PC-9 (cell line): ENCODE results near the gene RIMS1. TPM values are rescaled to one million over a fixed set of nuclear protein-coding genes. Genes with fewer than 3 reads are reported as not detected.

Source experiments
- BruUV-seq: library from RNA; stranded (reverse); fragments of 400-500 nt; replicated peaks from 2 replicates; lab custom pipeline; 2021; lab: Mats Ljungman, UMichigan
- CTCF ChIA-PET: fragments of 300-600 bp; sonication (Branson Sonifier 250); formaldehyde crosslinking; loops from one replicate; lab custom pipeline; 2022; ENCODE audit warnings: antibody characterized with exemption; lab: Charles Lee
- POLR2A ChIA-PET: fragments of 300-600 bp; sonication (Branson Sonifier 250); formaldehyde crosslinking; loops from one replicate; lab custom pipeline; 2022; ENCODE audit warnings: antibody characterized with exemption; ENCODE audit not compliant: unreplicated experiment; lab: Charles Lee
- DNase-seq, 2 experiments: peaks; one replicate each; pipeline versions ENCODE4 v3.0.0 to v3.0.0-alpha.2; 2015 to 2022; ENCODE audit warnings: mixed read lengths in 1 of 2
- H2AFZ ChIP-seq: fragments of 200-600 bp; sonication (generic); 2 replicates; pipeline ENCODE4 v1.8.1; 2017; ENCODE audit warnings: antibody characterized with exemption
- H3F3A ChIP-seq: fragments of 200-600 bp; sonication (generic); 2 replicates; pipeline ENCODE4 v1.8.1; 2017; ENCODE audit warnings: antibody characterized with exemption, mild to moderate bottlenecking, low read depth; ENCODE audit not compliant: insufficient read depth
- H3K27ac ChIP-seq: fragments of 200-600 bp; sonication (generic); 2 replicates; pipeline ENCODE4 v1.6.1; 2016; ENCODE audit warnings: mixed run types
- H3K27me3 ChIP-seq: fragments of 200-600 bp; sonication (generic); 2 replicates; pipeline ENCODE4 v1.6.1; 2016; ENCODE audit warnings: low read depth, mixed run types; ENCODE audit not compliant: insufficient read depth
- H3K36me3 ChIP-seq: fragments of 200-600 bp; sonication (generic); 2 replicates; pipeline ENCODE4 v1.6.1; 2016; ENCODE audit warnings: low read depth, mixed run types
- H3K4me1 ChIP-seq: fragments of 200-600 bp; sonication (generic); replicated peaks from 2 replicates; pipeline ENCODE4 v1.6.1; 2016; ENCODE audit warnings: mixed run types; ENCODE audit not compliant: insufficient read depth
- H3K4me2 ChIP-seq: fragments of 200-600 bp; sonication (generic); 2 replicates; pipeline ENCODE4 v1.6.1; 2017; ENCODE audit warnings: mixed run types
- H3K4me3 ChIP-seq: fragments of 200-600 bp; sonication (generic); 2 replicates; pipeline ENCODE4 v1.6.1; 2016; ENCODE audit warnings: mixed run types
- H3K79me2 ChIP-seq: fragments of 200-600 bp; sonication (generic); 2 replicates; pipeline ENCODE4 v1.6.1; 2017; ENCODE audit warnings: low read depth, mixed run types
- H3K9me2 ChIP-seq: fragments of 200-600 bp; sonication (generic); 2 replicates; pipeline ENCODE4 v1.8.1; 2017; ENCODE audit warnings: mild to moderate bottlenecking; ENCODE audit not compliant: insufficient read depth
- H3K9me3 ChIP-seq: fragments of 200-600 bp; sonication (generic); 2 replicates; pipeline ENCODE4 v1.8.1; 2016; ENCODE audit warnings: low read depth; ENCODE audit not compliant: insufficient read depth
- H4K20me1 ChIP-seq: fragments of 200-600 bp; sonication (generic); 2 replicates; pipeline ENCODE4 v1.8.1; 2017; ENCODE audit not compliant: insufficient read depth
- EZH2 ChIP-seq: fragments of 200-600 bp; sonication (generic); IDR thresholded peaks from 2 replicates; pipeline ENCODE4 v1.8.0; 2017; ENCODE audit warnings: antibody characterized with exemption, low read depth
- intact Hi-C: fragments of 100-400 bp; cut with micrococcal nuclease; formaldehyde crosslinking; loops from one replicate; pipeline ENCODE4 v1.10.0; 2022; ENCODE audit not compliant: unreplicated experiment
- total RNA-seq: library from RNA; stranded (reverse); gene quantifications from 2 replicates; pipeline ENCODE4 v1.2.3, GENCODE V29; 2021
- TF ChIP-seq, protein P1 (sequence below): fragments of 200-600 bp; sonication (generic); conservative IDR thresholded peaks from 2 replicates; pipeline ENCODE4 v1.6.1; 2017; ENCODE audit warnings: mixed run types, antibody characterized with exemption, mild to moderate bottlenecking, moderate library complexity

Gene RIMS1
- total RNA-seq, 1 experiment from 2014 or later = not detected

DNA sequence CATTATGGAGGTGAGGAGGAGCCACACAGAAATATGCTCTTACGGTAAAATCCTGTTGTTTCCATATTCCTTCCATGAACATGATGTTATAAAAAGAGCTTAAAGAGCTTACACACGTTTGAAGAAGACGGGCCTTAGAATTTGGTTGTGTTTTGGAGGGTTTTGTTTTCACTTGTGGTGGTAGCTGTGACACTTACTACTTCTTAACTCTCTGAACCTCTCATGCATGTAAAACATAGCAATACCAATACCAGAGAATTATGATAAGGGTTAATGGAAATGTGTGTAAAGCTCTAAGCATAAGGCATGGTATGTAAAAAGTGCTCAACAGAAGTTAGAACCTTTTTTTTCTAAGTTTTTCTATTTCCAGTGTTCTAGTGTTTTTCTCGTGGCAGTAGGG lies 479.4 kb downstream of the RIMS1 start:
- Histone ChIP-seq H3K4me1 (no peaks in the 10 kb centered on the region; the same call in 1 of the 2 replicates), H3K27ac (no peak overlapping the region), H3K4me3 (no peak overlapping the region), H3K79me2 (no peaks in the 10 kb centered on the region), H3F3A (no peaks in the 10 kb centered on the region), H2AFZ (no peak overlapping the region), H3K4me2 (no peak overlapping the region), H3K9me2 (no peaks in the 10 kb centered on the region), H3K36me3 (no peaks in the 10 kb centered on the region), H3K9me3 (no peaks in the 10 kb centered on the region), H4K20me1 (no peaks in the 10 kb centered on the region), H3K27me3 (no peaks in the 10 kb centered on the region)
- no peak for DNase-seq
- BruUV-seq = no TSS peak
- TF ChIP-seq, protein P1, sequence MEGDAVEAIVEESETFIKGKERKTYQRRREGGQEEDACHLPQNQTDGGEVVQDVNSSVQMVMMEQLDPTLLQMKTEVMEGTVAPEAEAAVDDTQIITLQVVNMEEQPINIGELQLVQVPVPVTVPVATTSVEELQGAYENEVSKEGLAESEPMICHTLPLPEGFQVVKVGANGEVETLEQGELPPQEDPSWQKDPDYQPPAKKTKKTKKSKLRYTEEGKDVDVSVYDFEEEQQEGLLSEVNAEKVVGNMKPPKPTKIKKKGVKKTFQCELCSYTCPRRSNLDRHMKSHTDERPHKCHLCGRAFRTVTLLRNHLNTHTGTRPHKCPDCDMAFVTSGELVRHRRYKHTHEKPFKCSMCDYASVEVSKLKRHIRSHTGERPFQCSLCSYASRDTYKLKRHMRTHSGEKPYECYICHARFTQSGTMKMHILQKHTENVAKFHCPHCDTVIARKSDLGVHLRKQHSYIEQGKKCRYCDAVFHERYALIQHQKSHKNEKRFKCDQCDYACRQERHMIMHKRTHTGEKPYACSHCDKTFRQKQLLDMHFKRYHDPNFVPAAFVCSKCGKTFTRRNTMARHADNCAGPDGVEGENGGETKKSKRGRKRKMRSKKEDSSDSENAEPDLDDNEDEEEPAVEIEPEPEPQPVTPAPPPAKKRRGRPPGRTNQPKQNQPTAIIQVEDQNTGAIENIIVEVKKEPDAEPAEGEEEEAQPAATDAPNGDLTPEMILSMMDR = no peak
- no peak for TF ChIP-seq EZH2
- POLR2A ChIA-PET = no interaction called here
- CTCF ChIA-PET = no interaction called here
- intact Hi-C loops = no loop called here

DNA sequence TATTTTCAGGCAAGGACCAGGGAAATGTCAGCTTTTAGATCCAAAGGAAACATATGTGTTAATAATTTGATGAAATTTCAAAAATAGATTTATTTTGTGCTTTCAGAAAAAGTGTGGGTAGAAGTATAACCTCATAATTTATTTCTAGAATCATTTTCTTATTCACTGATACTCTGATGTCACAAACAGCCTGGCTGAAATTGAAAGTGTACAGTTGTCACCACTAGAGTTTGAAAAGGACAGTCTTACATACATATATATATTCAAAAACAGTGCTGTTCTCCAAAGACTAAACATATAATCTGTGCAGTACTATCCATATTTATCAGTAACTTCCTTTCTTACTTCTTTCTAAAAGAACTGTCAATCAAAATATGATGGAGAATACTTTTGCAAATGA lies 481.1 kb downstream of the RIMS1 start:
- Histone ChIP-seq H3K27ac (no peak overlapping the region), H3K79me2 (no peaks in the 10 kb centered on the region), H3K4me1 (no peaks in the 10 kb centered on the region; the same call in 1 of the 2 replicates), H2AFZ (no peak overlapping the region), H3K9me3 (no peaks in the 10 kb centered on the region), H3K27me3 (no peaks in the 10 kb centered on the region), H4K20me1 (no peaks in the 10 kb centered on the region), H3K9me2 (no peaks in the 10 kb centered on the region), H3F3A (no peaks in the 10 kb centered on the region), H3K4me2 (no peak overlapping the region), H3K4me3 (no peak overlapping the region), H3K36me3 (no peaks in the 10 kb centered on the region)
- TF ChIP-seq, protein P1 = no peak
- no peak for TF ChIP-seq EZH2
- intact Hi-C loops = no loop called here
- no TSS peak for BruUV-seq
- no peak for DNase-seq
- CTCF ChIA-PET = no interaction called here
- POLR2A ChIA-PET = no interaction called here

DNA sequence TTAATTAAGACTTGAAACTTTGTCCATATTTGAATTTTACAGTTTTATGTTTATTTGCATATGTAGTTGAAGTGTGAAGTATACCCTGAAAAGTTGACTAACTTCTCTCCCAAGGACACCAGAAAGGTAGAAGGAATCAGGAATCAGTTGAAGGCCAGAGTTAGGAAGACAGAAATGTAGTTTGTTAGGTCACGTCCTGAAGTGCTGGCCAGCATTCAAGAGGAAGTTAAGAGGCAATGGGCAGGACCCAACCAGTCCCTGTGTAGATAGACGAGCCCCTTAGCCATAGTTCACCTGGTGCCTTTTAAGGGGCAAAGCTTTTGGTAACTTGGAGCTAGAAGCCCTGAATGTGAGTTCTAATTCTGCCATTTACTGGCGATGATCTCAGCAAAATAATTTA lies 485.1 kb downstream of the RIMS1 start:
- no peaks in the 10 kb centered on the region for H3F3A ChIP-seq
- H3K9me3 ChIP-seq = no peaks in the 10 kb centered on the region
- no peak overlapping the region for H3K4me2 ChIP-seq
- no peak for TF ChIP-seq EZH2
- TF ChIP-seq, protein P1 = no peak
- H2AFZ ChIP-seq = no peak overlapping the region
- no peaks in the 10 kb centered on the region for H3K79me2 ChIP-seq
- no TSS peak for BruUV-seq
- H3K27me3 ChIP-seq = no peaks in the 10 kb centered on the region
- H3K27ac ChIP-seq = no peak overlapping the region
- no peak for DNase-seq
- no peaks in the 10 kb centered on the region for H3K4me1 ChIP-seq
- intact Hi-C loops = no loop called here
- no peaks in the 10 kb centered on the region for H3K36me3 ChIP-seq
- CTCF ChIA-PET = no interaction called here
- no peaks in the 10 kb centered on the region for H3K9me2 ChIP-seq
- H4K20me1 ChIP-seq = no peaks in the 10 kb centered on the region
- no peak overlapping the region for H3K4me3 ChIP-seq
- POLR2A ChIA-PET = no interaction called here
